Dendritic cell treated with granulocyte-macrophage colony-stimulating factor and Interleukin-4, amounts not matched to agents 40 ng/mL and 50 ng/mL, for 4 days (primary cell): ENCODE data around the gene DDX31.

Experiments
- H3K27ac Mint-ChIP-seq: one replicate; pipeline ENCODE4 v1.8.0; 2022; ENCODE audit warnings: mild to moderate bottlenecking, mixed read lengths
- H3K27me3 Mint-ChIP-seq: one replicate; pipeline ENCODE4 v1.8.0; 2022; ENCODE audit warnings: mild to moderate bottlenecking, mixed read lengths
- H3K36me3 Mint-ChIP-seq: one replicate; pipeline ENCODE4 v1.8.0; 2022; ENCODE audit warnings: low read depth, mixed read lengths
- H3K4me1 Mint-ChIP-seq: one replicate; pipeline ENCODE4 v1.8.0; 2022; ENCODE audit warnings: low read depth, mixed read lengths
- H3K4me3 Mint-ChIP-seq: one replicate; pipeline ENCODE4 v1.8.0; 2022; ENCODE audit warnings: mild to moderate bottlenecking, moderate library complexity, mixed read lengths
- H3K9me3 Mint-ChIP-seq: one replicate; pipeline ENCODE4 v1.8.0; 2022; ENCODE audit warnings: mixed read lengths
- intact Hi-C: fragments of 100-400 bp; cut with micrococcal nuclease; formaldehyde crosslinking; loops from one replicate; pipeline ENCODE4 v1.15.0; 2022

The DDX31 gene

DNA sequence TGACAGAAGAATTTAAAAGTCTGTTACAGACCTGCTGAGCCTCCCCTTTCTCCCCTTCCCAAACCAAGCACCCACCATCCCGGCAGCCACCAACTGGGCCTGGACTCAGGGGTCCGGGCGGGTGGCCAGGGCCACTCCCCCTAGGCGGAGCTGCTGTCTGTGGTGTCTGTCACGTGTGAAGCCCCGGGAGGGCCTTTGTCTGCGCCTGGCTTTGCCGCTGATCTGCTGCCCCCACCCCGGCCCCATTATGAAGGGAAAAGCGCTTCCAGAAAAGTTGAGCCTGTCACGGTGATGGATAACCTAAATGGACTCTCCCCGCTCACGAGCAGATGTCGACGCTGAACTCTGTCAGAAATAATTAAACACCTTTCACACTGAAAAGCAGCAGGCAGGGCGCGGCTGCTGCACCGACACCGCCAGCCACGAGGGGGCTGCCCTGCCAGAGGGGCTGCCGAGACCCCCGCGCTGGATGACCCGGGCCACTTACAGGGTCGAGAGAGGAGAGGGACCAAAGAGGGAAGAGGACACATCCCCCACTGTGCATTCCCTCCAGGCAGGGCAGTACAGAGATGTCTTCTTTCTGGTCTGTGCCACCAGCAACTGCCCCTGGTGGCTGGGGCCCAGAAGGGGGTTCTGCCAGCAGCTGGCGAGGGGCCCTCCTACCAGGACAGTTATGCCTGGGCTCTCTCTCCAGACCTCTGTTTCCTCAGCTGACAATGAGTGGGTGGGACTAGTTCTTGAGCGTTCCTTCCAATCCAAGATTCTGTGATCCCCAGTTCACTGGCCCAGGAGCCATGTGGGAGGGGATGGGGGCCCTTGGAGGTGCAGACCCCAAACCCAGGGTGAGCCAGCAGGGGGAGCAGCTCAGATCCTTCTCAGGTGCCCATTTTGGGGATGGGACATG lies 123.4 kb downstream of the DDX31 start:
- H3K27ac Mint-ChIP-seq: no peak overlapping the region
- H3K27me3 Mint-ChIP-seq: peaks cover 23% of the 10 kb centered on the region
- intact Hi-C loops: no loop called here
- no peaks in the 10 kb centered on the region for H3K36me3 Mint-ChIP-seq
- no peaks in the 10 kb centered on the region for H3K4me1 Mint-ChIP-seq
- H3K9me3 Mint-ChIP-seq: no peaks in the 10 kb centered on the region
- no peak overlapping the region for H3K4me3 Mint-ChIP-seq

DNA sequence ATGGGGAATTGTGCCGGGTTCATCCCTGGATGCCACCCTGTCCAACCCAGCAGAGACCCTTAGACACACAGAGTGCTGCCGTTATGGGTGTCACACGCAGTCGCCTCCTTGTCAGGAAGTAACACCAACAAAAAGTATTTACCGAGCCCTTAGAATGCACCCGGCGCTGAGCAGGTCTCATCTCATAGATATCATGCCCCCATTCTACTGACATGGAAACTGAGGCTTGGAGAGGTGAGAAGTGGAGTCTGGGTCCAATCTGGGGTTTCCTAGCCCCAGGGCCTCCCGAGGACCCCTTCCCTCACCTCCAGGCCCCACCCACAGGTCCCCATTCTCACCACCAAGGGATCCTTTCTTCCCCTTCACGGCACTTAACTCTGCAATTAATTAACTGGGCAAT lies 124.2 kb downstream of the DDX31 start:
- peaks cover 23% of the 10 kb centered on the region for H3K27me3 Mint-ChIP-seq
- H3K36me3 Mint-ChIP-seq: no peaks in the 10 kb centered on the region
- H3K4me3 Mint-ChIP-seq: no peak overlapping the region
- H3K4me1 Mint-ChIP-seq: no peaks in the 10 kb centered on the region
- no peak overlapping the region for H3K27ac Mint-ChIP-seq
- intact Hi-C loops: no loop called here
- H3K9me3 Mint-ChIP-seq: no peaks in the 10 kb centered on the region

DNA sequence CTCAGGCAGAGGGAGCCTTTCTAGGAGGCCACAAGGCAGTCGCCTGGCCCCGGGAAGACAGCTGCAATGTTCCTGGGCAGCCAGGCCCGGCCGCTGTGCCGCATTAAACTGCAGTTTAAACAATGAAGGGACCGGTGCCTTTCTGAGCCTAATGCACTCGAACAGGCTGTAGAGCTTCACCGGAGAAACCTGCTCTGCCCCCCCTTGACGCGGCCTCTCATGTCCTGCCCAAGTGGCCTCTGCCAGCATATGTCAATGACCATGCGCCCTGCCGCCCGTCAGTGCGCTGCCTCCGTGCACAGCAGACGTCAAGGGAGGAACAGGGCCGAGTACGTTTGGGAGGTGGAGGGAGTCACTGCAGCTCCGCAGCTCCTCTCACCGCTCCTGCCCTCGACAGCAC lies 125.8 kb downstream of the DDX31 start:
- H3K4me3 Mint-ChIP-seq: no peak overlapping the region
- intact Hi-C loops: no loop called here
- H3K9me3 Mint-ChIP-seq: no peaks in the 10 kb centered on the region
- peaks cover 23% of the 10 kb centered on the region for H3K27me3 Mint-ChIP-seq
- no peak overlapping the region for H3K27ac Mint-ChIP-seq
- no peaks in the 10 kb centered on the region for H3K36me3 Mint-ChIP-seq
- no peaks in the 10 kb centered on the region for H3K4me1 Mint-ChIP-seq

DNA sequence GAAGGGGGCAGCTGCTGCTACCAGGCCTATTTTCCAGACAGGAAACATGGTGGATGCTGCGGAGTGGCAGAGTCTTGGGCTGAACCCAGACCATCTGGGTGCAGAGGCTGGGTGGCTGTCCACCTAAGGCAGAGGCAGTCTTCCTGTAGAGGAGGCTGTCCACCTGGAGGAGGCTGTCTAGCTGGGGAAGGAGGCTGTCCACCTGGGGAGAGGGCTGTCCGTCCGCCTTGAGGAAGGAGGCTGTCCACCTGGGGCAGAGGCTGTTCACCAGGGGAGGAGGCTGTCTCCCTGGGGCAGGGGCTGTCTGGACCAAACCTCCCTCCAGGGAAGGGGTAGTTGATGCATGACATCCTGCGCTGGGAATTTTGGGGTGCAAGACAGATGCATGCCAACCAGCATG lies 126.5 kb downstream of the DDX31 start:
- intact Hi-C loops: no loop called here

More for the DNA sequence above, 126.5 kb downstream of the DDX31 start:
- no peaks in the 10 kb centered on the region for H3K4me1 Mint-ChIP-seq
- H3K36me3 Mint-ChIP-seq: no peaks in the 10 kb centered on the region
- H3K27me3 Mint-ChIP-seq: peaks cover 23% of the 10 kb centered on the region
- H3K27ac Mint-ChIP-seq: no peak overlapping the region
- H3K4me3 Mint-ChIP-seq: no peak overlapping the region
- H3K9me3 Mint-ChIP-seq: no peaks in the 10 kb centered on the region
